Heart right ventricle (tissue), 16 donors: ENCODE data around the gene TDRD7. TPM values are rescaled to one million over a fixed set of nuclear protein-coding genes. Genes with fewer than 3 reads are reported as not detected.
"Not testable (repeated sequence)": the region's sequence is repeated elsewhere in the genome, so short reads cannot be mapped to it uniquely, and the experiment has no call there.

Source experiments
- ATAC-seq, 8 donors: fragments of 200-7000 bp; cut with Tn5 transposase; one replicate each; pipeline ENCODE4 v1.9.1; 2020; ENCODE audit warnings: mild to moderate bottlenecking in 8 of 8, moderate library complexity in 8 of 8, moderate number of reproducible peaks in 1 of 8
- DNase-seq, 2 donors: peaks; one replicate each; pipeline ENCODE4 v3.0.0-alpha.2; 2020
- H3K27ac ChIP-seq, 10 donors: fragments of 200-600 bp; sonication (generic) in 2 of 10; one replicate each; pipeline versions ENCODE4 v1.5.0 to v1.8.0; 2020 to 2022; ENCODE audit warnings: mild to moderate bottlenecking in 3 of 10
- H3K27me3 ChIP-seq, 7 donors: fragments of 200-600 bp; one replicate each; pipeline ENCODE4 v1.8.0; 2021 to 2022; ENCODE audit warnings: mild to moderate bottlenecking in 2 of 7
- H3K36me3 ChIP-seq, 9 donors: fragments of 200-600 bp; sonication (generic) in 1 of 9; one replicate each; pipeline versions ENCODE4 v1.5.0 to v1.8.0; 2020 to 2022; ENCODE audit warnings: mild to moderate bottlenecking in 2 of 9
- H3K4me1 ChIP-seq, 9 donors: fragments of 200-600 bp; sonication (generic) in 1 of 9; one replicate each; pipeline versions ENCODE4 v1.5.0 to v1.8.0; 2020 to 2022; ENCODE audit warnings: mild to moderate bottlenecking in 4 of 9
- H3K4me3 ChIP-seq, 10 donors: fragments of 200-600 bp; sonication (generic) in 2 of 10; one replicate each; pipeline versions ENCODE4 v1.5.0 to v1.8.0; 2020 to 2022; ENCODE audit warnings: mild to moderate bottlenecking in 7 of 10, moderate library complexity in 2 of 10
- H3K9me3 ChIP-seq, 11 donors: fragments of 200-600 bp in 10 of 11; sonication (generic) in 2 of 11; one replicate each; pipeline versions ENCODE4 v1.5.0 to v1.8.0; 2013 to 2022; ENCODE audit warnings: mild to moderate bottlenecking in 2 of 11, control low read depth in 1 of 11, moderate library complexity in 1 of 11
- CTCF ChIP-seq, 9 donors: fragments of 200-600 bp; sonication (generic) in 2 of 9; IDR thresholded peaks; one replicate each; pipeline versions ENCODE4 v1.5.0 to v1.8.0; 2021 to 2022; ENCODE audit warnings: antibody characterized with exemption in 9 of 9, mild to moderate bottlenecking in 5 of 9, moderate library complexity in 1 of 9
- WGBS, 2 donors: extraction: QIAGEN DNeasy Blood & Tissue Kit; methylation state at CpG; one replicate each; pipeline ENCODE4 v1.1.7; 2013; ENCODE audit warnings: inconsistent platforms in 1 of 2; 5-methylcytosine and 5-hydroxymethylcytosine counted together
- intact Hi-C, 10 donors: fragments of 100-400 bp; cut with DNase I; formaldehyde crosslinking; loops; one replicate each; pipeline versions ENCODE4 v1.11.1 to v1.14.2; 2022
- polyA plus RNA-seq, 2 donors: library from polyadenylated mRNA; stranded (reverse); fragments of 200-250 nt; gene quantifications; one replicate each; pipeline ENCODE4 v1.2.3, GENCODE V29; 2013
- total RNA-seq, 10 donors: library from RNA; stranded (reverse); fragmentation: NEBNext Ultra II Directional in 3 of 10; extraction: Animal tissue kit (Norgen Biotek cat#: 25700) in 3 of 10; gene quantifications; one replicate each; pipeline versions ENCODE4 v1.2.1 to v1.2.4, GENCODE V29; 2021 to 2023
- donor health status: Arrhythmogenic right ventricular cardiomyopathy.
- donor health status: ischemic (EF 13 %, LVEDD 7.1; RV severe dilation, severe dysfunction).
- donor health status: healthy with polysubstance abuse.
- donor health status: DM: no; HTN: yes; CAD: no.
- donor health status: DM: no; HTN: no; CAD: no.
- donor health status: ischemic (EF 25% LVEDD 6.9; RV normal size, moderate dysfunction).
- donor health status: ischemic (EF 25% LVEDD 5.7; RV mildly dilated, moderate dysfunction).
- donor health status: healthy.
- donor health status: DM: yes; HTN: yes; CAD: no.
- donor health status: Ischemic cardiomyopathy.
- donor health status: ischemic (EF 35%, LVEDD 5.7; RV mildly dilated, moderate dysfunction).
- donor health status: nonischemic (EF 11% LVEDD 7.7; RV severe dilation, severe dysfunction).
- donor health status: DM: yes; HTN: yes; CAD: no.
- donor health status: PGD.
- donor health status: ischemic (EF 29% LVEDD 5.4; RV normal size, mild dysfunction).
- donor health status: nonischemic (EF 23%, LVEDD 6.1; RV moderate dilation, normal function).

Gene TDRD7
- total and polyA plus RNA-seq, 12 donors, result 4.0 to 12.8 (median 8.0) TPM

DNA sequence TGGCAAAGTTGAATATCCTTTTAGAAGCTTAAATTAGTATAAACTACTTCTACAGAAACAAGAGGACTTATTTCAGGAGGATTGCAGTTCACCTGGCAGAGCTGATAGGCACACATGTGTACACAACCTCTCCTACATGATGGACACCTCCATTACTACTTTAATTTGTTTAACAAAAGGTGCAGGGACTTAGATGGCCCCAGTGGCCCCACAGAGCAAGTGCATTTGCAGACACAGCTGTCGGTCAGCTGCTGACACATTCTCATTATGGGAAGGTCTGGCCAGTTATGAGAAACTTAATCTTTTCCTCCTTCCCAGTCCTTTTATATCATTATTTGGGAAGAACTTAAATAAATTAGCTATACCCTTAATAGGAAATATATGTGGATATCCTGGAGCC is 28.3 kb downstream of the TDRD7 start:
- intact Hi-C loops, result no loop called here
- Histone ChIP-seq H3K4me1 (peaks cover 0 to 6% (median 0%) of the 10 kb centered on the region in 9 donors), H3K27ac (no peak overlapping the region), H3K4me3 (no peak overlapping the region), H3K9me3 (no peaks in the 10 kb centered on the region), H3K27me3 (no peaks in the 10 kb centered on the region), H3K36me3 (peaks cover 0 to 75% (median 12%) of the 10 kb centered on the region in 9 donors)
- WGBS, 2 donors, result 80 to 89% methylated on average over 1 of the region's 1 CpG
- ATAC-seq (no peak), DNase-seq (no peak)
- no peak for TF ChIP-seq CTCF (IDR thresholded peaks at IDR 0.05)

GRCh38 chr9:97441729-97442128 is 29.8 kb downstream of the TDRD7 start:
- no peak for DNase-seq
- Histone ChIP-seq H3K36me3 (peaks cover 0 to 86% (median 12%) of the 10 kb centered on the region in 9 donors), H3K4me3 (no peak overlapping the region), H3K4me1 (peaks cover 0 to 4% (median 0%) of the 10 kb centered on the region in 9 donors), H3K9me3 (no peaks in the 10 kb centered on the region), H3K27me3 (no peaks in the 10 kb centered on the region), H3K27ac (no peak overlapping the region)
- ATAC-seq, result no peak
- WGBS, 2 donors, result 80 to 86% methylated on average over 2 of the region's 2 CpGs
- intact Hi-C loops, result no loop called here
- TF ChIP-seq CTCF (IDR thresholded peaks at IDR 0.05), result no peak

DNA sequence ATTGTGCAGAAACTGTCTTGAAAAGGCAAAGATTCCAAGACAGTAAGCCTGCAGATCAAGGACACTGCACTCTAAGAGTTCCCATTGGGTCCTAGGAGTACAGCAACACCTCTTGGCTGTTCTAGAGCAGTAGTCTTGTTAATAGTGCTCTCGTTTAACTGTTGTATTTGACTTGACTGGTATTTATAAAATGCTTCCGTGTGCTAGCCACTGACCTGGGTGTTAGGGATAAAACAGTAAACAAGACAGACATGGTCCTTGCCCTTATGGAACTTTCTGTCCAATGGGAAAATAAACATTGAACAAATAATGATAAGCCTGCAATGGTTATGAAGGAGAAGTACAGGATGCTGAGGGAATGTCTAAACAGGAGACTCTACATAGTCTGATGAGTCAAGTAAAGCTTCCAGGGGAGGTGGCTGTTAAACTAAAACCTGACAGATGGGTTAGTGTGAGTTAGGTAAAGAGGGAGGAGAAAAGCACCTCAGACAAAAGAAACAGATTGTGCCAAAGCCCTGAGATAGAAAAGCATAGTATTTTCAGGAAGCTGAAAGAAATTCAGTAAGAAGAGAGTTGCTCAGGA is 33.3 kb downstream of the TDRD7 start:
- H3K9me3 ChIP-seq, result no peaks in the 10 kb centered on the region
- WGBS, 2 donors, result 90 to 91% methylated on average over 2 of the region's 2 CpGs
- intact Hi-C loops, result no loop called here
- TF ChIP-seq CTCF (IDR thresholded peaks at IDR 0.05), result no peak
- no peak overlapping the region for H3K27ac ChIP-seq
- peaks cover 0 to 4% (median 0%) of the 10 kb centered on the region in 9 donors for H3K4me1 ChIP-seq
- H3K36me3 ChIP-seq, result peaks cover 0 to 90% (median 5%) of the 10 kb centered on the region in 9 donors
- no peak overlapping the region for H3K4me3 ChIP-seq
- no peaks in the 10 kb centered on the region for H3K27me3 ChIP-seq
- ATAC-seq (no peak), DNase-seq (no peak)

DNA sequence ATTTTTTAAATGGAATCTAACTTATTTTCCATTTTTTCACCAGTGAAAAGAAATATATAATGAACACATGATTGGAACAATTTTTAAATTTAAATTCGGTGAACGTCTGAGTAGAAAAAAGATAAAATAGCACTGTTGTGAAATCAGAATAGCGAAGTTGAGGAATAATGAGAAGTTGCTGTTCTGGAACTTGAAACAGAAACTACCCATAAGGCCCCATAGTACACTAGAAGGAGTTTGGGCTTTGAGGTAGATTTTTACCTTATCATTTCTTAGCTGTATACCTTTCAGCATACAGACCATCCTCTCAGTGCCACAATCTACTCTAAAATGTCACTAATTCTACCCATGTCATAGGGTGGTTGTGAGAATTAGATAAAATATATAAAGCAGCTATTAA is 35.1 kb downstream of the TDRD7 start:
- WGBS, 2 donors, result 91 to 93% methylated on average over 3 of the region's 3 CpGs
- Histone ChIP-seq H3K36me3 (peaks cover 0 to 83% (median 4%) of the 10 kb centered on the region in 9 donors), H3K27ac (no peak overlapping the region), H3K4me3 (no peak overlapping the region), H3K9me3 (no peaks in the 10 kb centered on the region), H3K27me3 (no peaks in the 10 kb centered on the region), H3K4me1 (peaks cover 0 to 4% (median 0%) of the 10 kb centered on the region in 9 donors)
- intact Hi-C loops, result no loop called here
- DNase-seq (no peak), ATAC-seq (no peak)
- TF ChIP-seq CTCF (IDR thresholded peaks at IDR 0.05), result no peak

GRCh38 chr9:97453573-97453972 is 41.7 kb downstream of the TDRD7 start:
- H3K27ac ChIP-seq, H3K4me3 ChIP-seq, H3K4me1 ChIP-seq, ATAC-seq, DNase-seq, intact Hi-C loops, H3K9me3 ChIP-seq, H3K27me3 ChIP-seq: not testable (repeated sequence)
- 95 to 98% methylated on average over 3 of the region's 3 CpGs for WGBS, 2 donors
- peaks cover 0 to 33% (median 0%) of the 10 kb centered on the region in 9 donors for H3K36me3 ChIP-seq

DNA sequence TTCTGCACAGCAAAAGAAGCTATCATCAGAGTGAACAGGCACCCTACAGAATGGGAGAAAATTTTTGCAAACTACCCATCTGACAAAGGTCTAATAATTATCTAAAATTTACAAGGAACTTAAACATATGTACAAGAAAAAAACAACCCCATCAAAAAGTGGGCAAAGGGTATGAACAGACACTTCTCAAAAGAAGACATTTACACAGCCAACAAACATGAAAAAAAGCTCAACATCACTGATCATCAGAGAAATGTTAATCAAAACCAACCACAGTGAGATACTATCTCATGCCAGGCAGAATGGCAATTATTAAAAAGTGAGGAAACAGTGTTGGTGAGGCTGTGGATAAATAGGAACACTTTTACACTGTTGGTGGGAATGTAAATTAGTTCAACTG is 44.9 kb downstream of the TDRD7 start:
- intact Hi-C loops, DNase-seq, H3K27me3 ChIP-seq, ATAC-seq, H3K4me1 ChIP-seq, H3K27ac ChIP-seq, H3K9me3 ChIP-seq, H3K4me3 ChIP-seq: not testable (repeated sequence)
- peaks cover 0 to 25% (median 7%) of the 10 kb centered on the region in 9 donors for H3K36me3 ChIP-seq
